SU-DHL-6 (cell line): ENCODE measurements around the gene DCHS2.

Source experiments
- EZH2phosphoT487 ChIP-seq: fragments of 200-600 bp; sonication (generic), shearing (Covaris generic); conservative IDR thresholded peaks from 2 replicates; pipeline ENCODE4 v1.6.1; 2018; ENCODE audit warnings: mild to moderate bottlenecking, antibody characterized with exemption, low read length, moderate library complexity, mixed read lengths
- TF ChIP-seq, protein P1 (sequence below): fragments of 200-600 bp; sonication (generic); IDR thresholded peaks from one replicate; pipeline ENCODE4 v1.5.1; 2017; ENCODE audit warnings: antibody characterized with exemption, mild to moderate bottlenecking, low read length, moderate library complexity; ENCODE audit not compliant: insufficient read depth, poor library complexity, severe bottlenecking

GRCh38 chr4:154294652-154295350 lies 196.8 kb downstream of the DCHS2 start:
- TF ChIP-seq, protein P1, sequence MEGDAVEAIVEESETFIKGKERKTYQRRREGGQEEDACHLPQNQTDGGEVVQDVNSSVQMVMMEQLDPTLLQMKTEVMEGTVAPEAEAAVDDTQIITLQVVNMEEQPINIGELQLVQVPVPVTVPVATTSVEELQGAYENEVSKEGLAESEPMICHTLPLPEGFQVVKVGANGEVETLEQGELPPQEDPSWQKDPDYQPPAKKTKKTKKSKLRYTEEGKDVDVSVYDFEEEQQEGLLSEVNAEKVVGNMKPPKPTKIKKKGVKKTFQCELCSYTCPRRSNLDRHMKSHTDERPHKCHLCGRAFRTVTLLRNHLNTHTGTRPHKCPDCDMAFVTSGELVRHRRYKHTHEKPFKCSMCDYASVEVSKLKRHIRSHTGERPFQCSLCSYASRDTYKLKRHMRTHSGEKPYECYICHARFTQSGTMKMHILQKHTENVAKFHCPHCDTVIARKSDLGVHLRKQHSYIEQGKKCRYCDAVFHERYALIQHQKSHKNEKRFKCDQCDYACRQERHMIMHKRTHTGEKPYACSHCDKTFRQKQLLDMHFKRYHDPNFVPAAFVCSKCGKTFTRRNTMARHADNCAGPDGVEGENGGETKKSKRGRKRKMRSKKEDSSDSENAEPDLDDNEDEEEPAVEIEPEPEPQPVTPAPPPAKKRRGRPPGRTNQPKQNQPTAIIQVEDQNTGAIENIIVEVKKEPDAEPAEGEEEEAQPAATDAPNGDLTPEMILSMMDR: no peak
- no peak for TF ChIP-seq EZH2phosphoT487
